Measurements from ENCODE around the gene TBC1D1.
A peak's percentile ranks its signal among the peaks of the same experiment; 100 is the strongest.

The TBC1D1 gene

GRCh38 chr4:38024206-38024509, 133.3 kb downstream of the TBC1D1 start:
- peaks cover 49% of the 10 kb centered on the region for H3K36me3 ChIP-seq (ENCODE audit: insufficient read depth, insufficient read length, low read length)
- no peaks in the 10 kb centered on the region for H3K27me3 ChIP-seq (ENCODE audit: insufficient read depth, insufficient read length)
- no peak for TF ChIP-seq ZNF274 (IDR thresholded peaks at IDR 0.05; ENCODE audit: low read depth, low read length)
- no peak for TF ChIP-seq SUZ12 (IDR thresholded peaks at IDR 0.05; ENCODE audit: extremely low read depth, insufficient read depth, insufficient read length)
- TF ChIP-seq YY1 (IDR thresholded peaks at IDR 0.05; ENCODE audit: insufficient read depth, insufficient read length), result no peak
- no peak overlapping the region for H3K4me3 ChIP-seq (ENCODE audit: insufficient read length, low read depth)
- no peak overlapping the region for H3K9ac ChIP-seq (ENCODE audit: insufficient read length, low read depth)
- H3K4me1 ChIP-seq (ENCODE audit: insufficient read depth, insufficient read length), result no peaks in the 10 kb centered on the region
- H3K9me3 ChIP-seq (ENCODE audit: insufficient read depth, low read length), result no peaks in the 10 kb centered on the region
- no peak for DNase-seq (ENCODE audit: low read depth, low spot score)

- Histone ChIP-seq H3K27me3 (ENCODE audit: insufficient read depth, insufficient read length) (no peaks in the 10 kb centered on the region), H3K9ac (ENCODE audit: insufficient read length, low read depth) (no peak overlapping the region), H3K36me3 (ENCODE audit: insufficient read depth, insufficient read length, low read length) (peaks cover 51% of the 10 kb centered on the region), H3K9me3 (ENCODE audit: insufficient read depth, low read length) (no peaks in the 10 kb centered on the region), H3K4me3 (ENCODE audit: insufficient read length, low read depth) (no peak overlapping the region), H3K4me1 (ENCODE audit: insufficient read depth, insufficient read length) (no peaks in the 10 kb centered on the region)
- no peak for TF ChIP-seq SUZ12 (IDR thresholded peaks at IDR 0.05; ENCODE audit: extremely low read depth, insufficient read depth, insufficient read length)
- no peak for TF ChIP-seq YY1 (IDR thresholded peaks at IDR 0.05; ENCODE audit: insufficient read depth, insufficient read length)
- no peak for TF ChIP-seq ZNF274 (IDR thresholded peaks at IDR 0.05; ENCODE audit: low read depth, low read length)
- no peak for DNase-seq (ENCODE audit: low read depth, low spot score)
Measured at GRCh38 chr4:38025665-38026064, 134.8 kb downstream of the TBC1D1 start.

GRCh38 chr4:38026158-38026740, 135.4 kb downstream of the TBC1D1 start:
- Histone ChIP-seq H3K4me1 (ENCODE audit: insufficient read depth, insufficient read length) (no peaks in the 10 kb centered on the region), H3K4me3 (ENCODE audit: insufficient read length, low read depth) (no peak overlapping the region), H3K36me3 (ENCODE audit: insufficient read depth, insufficient read length, low read length) (peaks cover 49% of the 10 kb centered on the region), H3K9me3 (ENCODE audit: insufficient read depth, low read length) (no peaks in the 10 kb centered on the region), H3K9ac (ENCODE audit: insufficient read length, low read depth) (no peak overlapping the region), H3K27me3 (ENCODE audit: insufficient read depth, insufficient read length) (no peaks in the 10 kb centered on the region)
- no peak for DNase-seq (ENCODE audit: low read depth, low spot score)
- TF ChIP-seq ZNF274 (IDR thresholded peaks at IDR 0.05; ENCODE audit: low read depth, low read length) (no peak), YY1 (IDR thresholded peaks at IDR 0.05; ENCODE audit: insufficient read depth, insufficient read length) (no peak), SUZ12 (IDR thresholded peaks at IDR 0.05; ENCODE audit: extremely low read depth, insufficient read depth, insufficient read length) (no peak)

GRCh38 chr4:38030023-38030422, 139.1 kb downstream of the TBC1D1 start:
- H3K4me1 ChIP-seq (ENCODE audit: insufficient read depth, insufficient read length), result no peaks in the 10 kb centered on the region
- no peaks in the 10 kb centered on the region for H3K9me3 ChIP-seq (ENCODE audit: insufficient read depth, low read length)
- no peaks in the 10 kb centered on the region for H3K27me3 ChIP-seq (ENCODE audit: insufficient read depth, insufficient read length)
- peaks cover 33% of the 10 kb centered on the region for H3K36me3 ChIP-seq (ENCODE audit: insufficient read depth, insufficient read length, low read length)
- TF ChIP-seq ZNF274 (IDR thresholded peaks at IDR 0.05; ENCODE audit: low read depth, low read length) (no peak), SUZ12 (IDR thresholded peaks at IDR 0.05; ENCODE audit: extremely low read depth, insufficient read depth, insufficient read length) (no peak), YY1 (IDR thresholded peaks at IDR 0.05; ENCODE audit: insufficient read depth, insufficient read length) (no peak)
- H3K4me3 ChIP-seq (ENCODE audit: insufficient read length, low read depth), result no peak overlapping the region
- no peak overlapping the region for H3K9ac ChIP-seq (ENCODE audit: insufficient read length, low read depth)
- no peak for DNase-seq (ENCODE audit: low read depth, low spot score)

- TF ChIP-seq YY1 (IDR thresholded peaks at IDR 0.05; ENCODE audit: insufficient read depth, insufficient read length), result no peak
- TF ChIP-seq SUZ12 (IDR thresholded peaks at IDR 0.05; ENCODE audit: extremely low read depth, insufficient read depth, insufficient read length), result no peak
- no peak for TF ChIP-seq ZNF274 (IDR thresholded peaks at IDR 0.05; ENCODE audit: low read depth, low read length)
- H3K4me1 ChIP-seq (ENCODE audit: insufficient read depth, insufficient read length), result no peaks in the 10 kb centered on the region
- no peaks in the 10 kb centered on the region for H3K27me3 ChIP-seq (ENCODE audit: insufficient read depth, insufficient read length)
- DNase-seq (ENCODE audit: low read depth, low spot score), result peak; percentile 33
- peaks cover 21% of the 10 kb centered on the region for H3K36me3 ChIP-seq (ENCODE audit: insufficient read depth, insufficient read length, low read length)
- H3K9me3 ChIP-seq (ENCODE audit: insufficient read depth, low read length), result no peaks in the 10 kb centered on the region
- H3K4me3 ChIP-seq (ENCODE audit: insufficient read length, low read depth), result no peak overlapping the region
- no peak overlapping the region for H3K9ac ChIP-seq (ENCODE audit: insufficient read length, low read depth)
Measured at GRCh38 chr4:38034986-38035882, 144.3 kb downstream of the TBC1D1 start.

GRCh38 chr4:38036548-38036947, 145.7 kb downstream of the TBC1D1 start:
- Histone ChIP-seq H3K9ac (ENCODE audit: insufficient read length, low read depth) (no peak overlapping the region), H3K9me3 (ENCODE audit: insufficient read depth, low read length) (no peaks in the 10 kb centered on the region), H3K27me3 (ENCODE audit: insufficient read depth, insufficient read length) (no peaks in the 10 kb centered on the region), H3K4me1 (ENCODE audit: insufficient read depth, insufficient read length) (no peaks in the 10 kb centered on the region), H3K4me3 (ENCODE audit: insufficient read length, low read depth) (no peak overlapping the region), H3K36me3 (ENCODE audit: insufficient read depth, insufficient read length, low read length) (peaks cover 19% of the 10 kb centered on the region)
- TF ChIP-seq SUZ12 (IDR thresholded peaks at IDR 0.05; ENCODE audit: extremely low read depth, insufficient read depth, insufficient read length) (no peak), ZNF274 (IDR thresholded peaks at IDR 0.05; ENCODE audit: low read depth, low read length) (no peak), YY1 (IDR thresholded peaks at IDR 0.05; ENCODE audit: insufficient read depth, insufficient read length) (no peak)
- DNase-seq (ENCODE audit: low read depth, low spot score), result no peak

GRCh38 chr4:38037612-38038011, 146.7 kb downstream of the TBC1D1 start:
- DNase-seq (ENCODE audit: low read depth, low spot score), result no peak
- Histone ChIP-seq H3K27me3 (ENCODE audit: insufficient read depth, insufficient read length) (no peaks in the 10 kb centered on the region), H3K4me1 (ENCODE audit: insufficient read depth, insufficient read length) (no peaks in the 10 kb centered on the region), H3K4me3 (ENCODE audit: insufficient read length, low read depth) (no peak overlapping the region), H3K9ac (ENCODE audit: insufficient read length, low read depth) (no peak overlapping the region), H3K9me3 (ENCODE audit: insufficient read depth, low read length) (no peaks in the 10 kb centered on the region), H3K36me3 (ENCODE audit: insufficient read depth, insufficient read length, low read length) (peaks cover 22% of the 10 kb centered on the region)
- TF ChIP-seq ZNF274 (IDR thresholded peaks at IDR 0.05; ENCODE audit: low read depth, low read length) (no peak), YY1 (IDR thresholded peaks at IDR 0.05; ENCODE audit: insufficient read depth, insufficient read length) (no peak), SUZ12 (IDR thresholded peaks at IDR 0.05; ENCODE audit: extremely low read depth, insufficient read depth, insufficient read length) (no peak)
